Stimulated activated CD8-positive, alpha-beta memory T cell treated with anti-CD3 and anti-CD28 coated beads, Interleukin-12 subunit alpha, Interleukin-12 subunit beta, amount 100 ng/mL, for 24 hours (primary cell): ENCODE data around the gene KRTAP21-3.
"Not testable (repeated sequence)": the region's sequence is repeated elsewhere in the genome, so short reads cannot be mapped to it uniquely, and the experiment has no call there.

Experiments
- DNase-seq: peaks from one replicate; pipeline ENCODE4 v3.0.0-alpha.2; 2020; ENCODE audit errors: extremely low read depth

KRTAP21-3 gene

GRCh38 chr21:30718239-30718909 is at the start of gene KRTAP21-3:
Gene KRTAP21-3 (minus strand): TSS chr21:30718777. CDS start chr21:30718759, 18 bp downstream.
- no peak for DNase-seq

- DNase-seq = no peak
Observed at GRCh38 chr21:30760776-30761175, 42.2 kb upstream of the KRTAP21-3 start.

- no peak for DNase-seq
Observed at GRCh38 chr21:30758306-30758705, 39.7 kb upstream of the KRTAP21-3 start.

- DNase-seq = not testable (repeated sequence)
Observed at GRCh38 chr21:30755328-30755727, 36.8 kb upstream of the KRTAP21-3 start, which contains the start of gene KRTAP21-1. Gene KRTAP21-1 (minus strand): TSS chr21:30755428. CDS start chr21:30755378, 50 bp downstream.

GRCh38 chr21:30747159-30747558 is 28.6 kb upstream of the KRTAP21-3 start, which contains the start of gene KRTAP21-2:
Gene KRTAP21-2 (minus strand): TSS chr21:30747259. CDS start chr21:30747202, 57 bp downstream.
- DNase-seq = no peak

GRCh38 chr21:30740462-30740861 is 21.9 kb upstream of the KRTAP21-3 start:
- DNase-seq = no peak

GRCh38 chr21:30733026-30733425 is 14.4 kb upstream of the KRTAP21-3 start:
- no peak for DNase-seq

- no peak for DNase-seq
Observed at GRCh38 chr21:30726726-30727125, 8.1 kb upstream of the KRTAP21-3 start.

GRCh38 chr21:30719401-30719800 is 824 bp upstream of the KRTAP21-3 start:
- DNase-seq = no peak

- no peak for DNase-seq
Observed at GRCh38 chr21:30717105-30717504, 1.5 kb downstream of the KRTAP21-3 start.

GRCh38 chr21:30714946-30715345 is 3.6 kb downstream of the KRTAP21-3 start:
- no peak for DNase-seq

GRCh38 chr21:30714456-30714855 is 4.1 kb downstream of the KRTAP21-3 start:
- no peak for DNase-seq

- no peak for DNase-seq
Observed at GRCh38 chr21:30713766-30714165, 4.8 kb downstream of the KRTAP21-3 start.

GRCh38 chr21:30710499-30710898 is 8.1 kb downstream of the KRTAP21-3 start:
- DNase-seq = no peak

- no peak for DNase-seq
Observed at GRCh38 chr21:30707409-30707808, 11.2 kb downstream of the KRTAP21-3 start.

- no peak for DNase-seq
Observed at GRCh38 chr21:30695956-30696355, 22.6 kb downstream of the KRTAP21-3 start.

- DNase-seq = no peak
Observed at GRCh38 chr21:30689822-30690221, 28.8 kb downstream of the KRTAP21-3 start.

GRCh38 chr21:30684506-30684905 is 34.1 kb downstream of the KRTAP21-3 start:
- no peak for DNase-seq

- no peak for DNase-seq
Observed at GRCh38 chr21:30680586-30680985, 38.0 kb downstream of the KRTAP21-3 start.

- DNase-seq = no peak
Observed at GRCh38 chr21:30676737-30677136, 41.8 kb downstream of the KRTAP21-3 start.

- no peak for DNase-seq
Observed at GRCh38 chr21:30674312-30674711, 44.3 kb downstream of the KRTAP21-3 start.

- DNase-seq = no peak
Observed at GRCh38 chr21:30672985-30673650, 45.5 kb downstream of the KRTAP21-3 start.

GRCh38 chr21:30668776-30669175 is 49.8 kb downstream of the KRTAP21-3 start:
- DNase-seq = no peak
